Stimulated activated CD8-positive, alpha-beta memory T cell treated with anti-CD3 and anti-CD28 coated beads, Interleukin-12 subunit alpha, Interleukin-12 subunit beta, amount 100 ng/mL, for 24 hours (primary cell): ENCODE data around the gene CANT1.
"Not testable (repeated sequence)": the region's sequence is repeated elsewhere in the genome, so short reads cannot be mapped to it uniquely, and the experiment has no call there.

ENCODE experiments used
- DNase-seq: peaks from one replicate; pipeline ENCODE4 v3.0.0-alpha.2; 2020; ENCODE audit errors: extremely low read depth

Gene CANT1

GRCh38 chr17:79043191-79043930 lies 33.8 kb upstream of the CANT1 start:
- DNase-seq = no peak

- no peak for DNase-seq
Measured at GRCh38 chr17:79042421-79043190, 33.0 kb upstream of the CANT1 start.

- DNase-seq = no peak
Measured at GRCh38 chr17:79041723-79042420, 32.3 kb upstream of the CANT1 start.

GRCh38 chr17:79041041-79041570 lies 31.5 kb upstream of the CANT1 start:
- no peak for DNase-seq

- DNase-seq = no peak
Measured at GRCh38 chr17:79039886-79040285, 30.3 kb upstream of the CANT1 start.

- no peak for DNase-seq
Measured at GRCh38 chr17:79039171-79039570, 29.6 kb upstream of the CANT1 start.

GRCh38 chr17:79038545-79039135 lies 29.1 kb upstream of the CANT1 start:
- no peak for DNase-seq

GRCh38 chr17:79036596-79036995 lies 27.0 kb upstream of the CANT1 start:
- DNase-seq = no peak

- no peak for DNase-seq
Measured at GRCh38 chr17:79036181-79036580, 26.6 kb upstream of the CANT1 start.

GRCh38 chr17:79035686-79036085 lies 26.1 kb upstream of the CANT1 start:
- no peak for DNase-seq

- DNase-seq = no peak
Measured at GRCh38 chr17:79034931-79035485, 25.4 kb upstream of the CANT1 start.

GRCh38 chr17:79033741-79034501 lies 24.4 kb upstream of the CANT1 start:
- no peak for DNase-seq

- no peak for DNase-seq
Measured at GRCh38 chr17:79033046-79033616, 23.6 kb upstream of the CANT1 start.

- no peak for DNase-seq
Measured at GRCh38 chr17:79031996-79032875, 22.7 kb upstream of the CANT1 start.

- DNase-seq = not testable (repeated sequence)
Measured at GRCh38 chr17:79030636-79031035, 21.1 kb upstream of the CANT1 start.

- no peak for DNase-seq
Measured at GRCh38 chr17:79029327-79030009, 19.9 kb upstream of the CANT1 start.

- DNase-seq = no peak
Measured at GRCh38 chr17:79028496-79029326, 19.1 kb upstream of the CANT1 start.

- no peak for DNase-seq
Measured at GRCh38 chr17:79027925-79028491, 18.4 kb upstream of the CANT1 start.
